SH-SY5Y (cell line): ENCODE results near the gene CSTF3.

Source experiments
- GATA2 ChIP-seq: IDR thresholded peaks from 2 replicates; pipeline ENCODE4 v1.6.1; 2011; ENCODE audit warnings: mild to moderate bottlenecking, low read depth, low read length
- GATA3 ChIP-seq: IDR thresholded peaks from 2 replicates; pipeline ENCODE4 v1.6.1; 2011; ENCODE audit warnings: low read depth, mild to moderate bottlenecking, low read length, moderate library complexity

CSTF3 gene

DNA sequence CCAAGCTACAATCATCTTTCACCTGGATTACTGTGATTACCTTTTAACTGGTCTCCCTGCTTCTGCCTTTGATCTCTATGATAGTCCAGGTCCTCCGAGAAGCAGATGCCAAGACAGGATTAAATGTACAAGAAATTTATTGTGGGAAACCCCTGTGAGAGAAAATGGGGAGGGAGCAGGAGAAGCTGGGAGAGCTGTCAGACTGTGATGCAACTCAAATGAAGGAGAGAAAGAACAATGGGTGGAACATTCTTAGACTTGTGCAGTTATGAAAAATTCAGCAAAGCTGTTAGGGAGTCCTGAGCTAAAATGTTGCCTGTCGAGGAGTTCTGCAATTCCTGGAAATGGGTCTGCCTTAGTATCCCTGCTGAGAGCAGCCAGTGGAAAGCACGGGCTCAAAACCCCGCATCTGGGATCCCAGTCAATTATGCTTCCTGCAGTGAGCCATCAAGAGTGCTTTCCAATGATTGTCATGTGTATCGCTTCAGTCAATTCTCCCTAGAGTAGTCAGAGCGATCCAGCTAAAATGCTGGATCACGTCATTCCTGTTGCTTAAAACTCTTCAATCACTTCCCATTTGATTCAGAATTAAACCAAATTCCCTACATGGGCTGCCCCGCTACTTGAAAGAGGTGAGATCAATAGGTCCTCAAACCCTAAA, 16.5 kb upstream of the CSTF3 start:
- TF ChIP-seq GATA2: no peak
- no peak for TF ChIP-seq GATA3

DNA sequence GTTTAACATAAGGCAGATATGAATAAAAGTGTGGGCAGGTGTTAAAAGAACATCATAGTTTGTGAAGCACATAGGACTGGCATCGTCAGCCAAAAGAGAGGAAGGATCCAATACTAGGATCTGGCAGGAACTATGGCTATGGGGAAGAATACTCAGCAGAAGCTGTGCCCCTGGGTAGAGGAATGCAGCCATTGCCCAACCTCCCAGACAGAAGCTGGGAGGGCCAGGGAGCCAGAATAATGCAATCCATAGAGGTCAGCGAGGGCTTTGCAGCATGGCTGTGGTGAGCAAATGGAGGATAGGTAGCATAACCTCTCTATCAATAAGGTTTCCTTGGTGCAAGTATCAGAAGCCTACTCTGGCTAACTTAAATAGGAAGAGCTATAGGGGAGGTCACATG, 11.7 kb upstream of the CSTF3 start:
- TF ChIP-seq GATA2 (no peak), GATA3 (no peak)

DNA sequence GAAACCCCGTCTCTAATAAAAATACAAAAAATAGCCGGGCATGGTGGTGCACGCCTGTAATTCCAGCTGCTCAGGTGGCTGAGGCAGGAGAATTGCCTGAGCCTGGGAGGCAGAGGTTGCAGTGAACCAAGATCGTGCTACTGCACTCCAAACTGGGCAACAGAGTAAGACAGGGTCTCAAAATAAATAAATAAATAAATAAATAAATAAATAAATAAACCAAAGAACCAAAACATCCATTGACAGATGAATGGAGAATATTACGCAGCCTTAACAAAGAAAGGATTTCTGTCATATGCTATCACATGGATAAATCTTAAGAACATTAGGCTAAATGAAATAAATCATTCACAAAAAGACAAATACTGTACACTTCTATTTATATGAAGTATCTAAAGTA, 11.1 kb upstream of the CSTF3 start:
- TF ChIP-seq GATA2: no peak
- no peak for TF ChIP-seq GATA3

DNA sequence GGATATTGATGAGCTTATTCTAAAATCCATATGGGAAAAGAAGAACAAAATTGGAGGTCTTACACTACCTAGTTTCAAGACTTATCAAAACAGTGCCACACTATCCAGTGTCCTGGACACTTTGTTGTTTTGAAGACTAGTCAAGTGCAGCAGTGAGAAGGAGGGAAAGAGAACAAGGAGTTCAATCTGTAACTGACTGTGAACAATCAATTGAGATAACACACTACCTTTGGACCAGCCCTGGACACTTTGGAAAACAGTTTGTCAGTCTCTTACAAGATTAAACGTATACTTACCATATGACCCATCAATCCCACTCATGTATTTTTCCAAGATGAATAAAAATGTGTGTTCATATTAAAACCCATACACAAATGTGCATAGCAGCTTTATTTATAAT, 10.0 kb upstream of the CSTF3 start:
- TF ChIP-seq GATA2 (no peak), GATA3 (no peak)

DNA sequence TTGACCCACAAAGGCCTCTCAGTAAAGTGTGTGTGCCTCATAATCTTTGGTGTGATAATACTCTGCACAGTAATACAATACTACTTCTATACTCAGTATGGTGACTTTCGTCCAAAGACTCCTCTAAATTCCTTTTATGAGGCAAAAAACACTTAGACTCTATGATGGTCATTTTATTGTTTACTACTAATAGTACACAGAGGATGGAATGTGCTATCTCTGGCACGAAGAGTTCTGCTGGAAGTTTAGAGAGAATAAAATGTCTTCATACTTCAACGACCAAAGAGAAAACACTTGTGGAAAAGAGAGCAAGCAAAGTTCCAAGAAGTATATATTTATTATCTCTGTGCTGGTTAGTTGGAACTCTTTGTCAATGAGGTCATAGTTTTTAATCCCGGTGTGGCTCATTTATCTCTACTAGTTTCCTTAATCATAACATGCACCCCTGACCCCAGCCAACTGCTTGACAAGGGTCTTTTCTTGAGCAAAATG, 7.5 kb upstream of the CSTF3 start:
- no peak for TF ChIP-seq GATA2
- TF ChIP-seq GATA3: no peak

DNA sequence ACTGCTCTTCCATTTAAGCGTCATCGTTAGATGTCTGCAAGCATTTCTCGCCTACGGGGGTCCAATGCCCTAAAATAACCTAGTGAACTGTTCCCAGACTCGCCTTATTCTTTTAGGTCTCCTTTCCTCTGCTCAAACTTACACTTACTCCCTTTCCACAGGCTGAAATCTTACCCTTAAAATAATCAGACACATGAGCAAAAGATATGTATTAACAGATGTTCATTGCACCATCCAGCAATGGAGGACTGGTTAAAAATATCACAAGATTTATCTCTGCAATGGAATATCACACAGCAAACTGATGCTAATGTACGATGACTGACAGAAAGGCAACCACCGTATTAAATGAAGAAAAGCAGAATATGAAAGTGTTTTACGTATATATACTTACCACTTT, 1.6 kb upstream of the CSTF3 start:
- TF ChIP-seq GATA3 (no peak), GATA2 (no peak)

DNA sequence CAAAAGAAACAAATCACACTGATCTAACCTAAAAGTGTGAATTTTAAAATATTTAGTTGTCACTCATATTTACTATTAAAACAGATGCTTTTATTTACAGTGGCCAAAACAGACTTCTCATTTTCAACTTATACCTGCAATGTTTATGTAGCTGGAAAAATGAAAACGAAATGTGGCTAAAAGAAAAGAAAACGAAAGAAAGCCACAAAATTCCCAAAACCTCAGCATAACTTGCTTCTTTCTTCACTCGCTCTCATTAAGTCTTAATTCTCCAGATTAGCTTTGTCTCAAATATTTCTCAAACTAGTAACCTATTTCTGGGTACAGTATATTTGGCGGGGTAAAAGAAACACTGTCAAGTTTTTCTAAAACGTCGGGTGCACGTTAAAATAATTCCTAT, 693 bp downstream of the CSTF3 start:
- no peak for TF ChIP-seq GATA3
- no peak for TF ChIP-seq GATA2

DNA sequence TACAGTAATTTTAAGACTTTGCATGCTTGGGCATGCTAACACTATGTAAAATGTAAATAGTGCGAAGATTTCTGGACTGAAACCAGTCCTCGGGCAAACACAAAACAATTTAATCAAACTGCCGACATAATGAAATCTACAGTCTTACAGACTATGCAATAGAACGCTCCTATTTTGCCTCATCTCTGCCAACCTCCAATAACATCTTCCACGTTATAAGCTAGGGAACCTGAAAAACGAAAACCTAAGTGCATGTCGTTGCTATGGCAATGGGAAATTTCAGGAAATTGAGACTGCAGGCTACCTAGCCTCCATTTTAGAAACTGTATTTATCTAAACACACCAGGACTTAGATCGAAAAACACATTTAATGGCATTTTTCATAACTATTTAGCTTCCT, 1.1 kb downstream of the CSTF3 start:
- no peak for TF ChIP-seq GATA2
- no peak for TF ChIP-seq GATA3

DNA sequence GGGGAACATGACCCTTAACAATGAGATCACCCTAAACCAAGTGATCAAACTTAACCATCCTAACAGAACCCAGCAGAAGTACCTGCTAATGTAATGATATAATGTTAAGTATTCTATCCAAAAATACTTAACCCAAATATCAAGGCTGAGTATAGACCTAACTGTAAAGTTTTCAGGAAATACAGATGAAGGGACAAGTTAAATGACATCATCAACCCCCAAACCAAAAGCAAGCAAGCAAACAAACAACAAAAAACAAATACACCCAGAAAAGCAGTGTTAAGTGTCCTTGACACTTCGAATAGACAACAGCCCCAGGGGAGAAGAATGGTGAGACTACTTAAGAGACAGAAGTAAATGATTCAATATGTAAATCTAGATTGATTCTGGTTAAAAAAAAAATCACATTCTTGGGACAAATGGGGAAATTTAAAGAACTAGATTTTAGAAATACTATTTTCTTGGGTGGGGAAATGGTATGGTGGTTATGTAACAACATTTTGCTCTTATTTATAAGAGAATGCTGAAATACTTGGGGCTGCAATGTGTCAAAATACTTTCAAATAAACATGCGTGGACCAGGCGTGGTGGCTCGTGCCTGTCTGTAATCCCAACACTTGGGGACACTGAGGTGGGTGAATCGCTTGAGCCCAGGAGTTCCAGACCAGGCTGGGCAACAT, 2.5 kb downstream of the CSTF3 start:
- TF ChIP-seq GATA2 (no peak), GATA3 (no peak)

DNA sequence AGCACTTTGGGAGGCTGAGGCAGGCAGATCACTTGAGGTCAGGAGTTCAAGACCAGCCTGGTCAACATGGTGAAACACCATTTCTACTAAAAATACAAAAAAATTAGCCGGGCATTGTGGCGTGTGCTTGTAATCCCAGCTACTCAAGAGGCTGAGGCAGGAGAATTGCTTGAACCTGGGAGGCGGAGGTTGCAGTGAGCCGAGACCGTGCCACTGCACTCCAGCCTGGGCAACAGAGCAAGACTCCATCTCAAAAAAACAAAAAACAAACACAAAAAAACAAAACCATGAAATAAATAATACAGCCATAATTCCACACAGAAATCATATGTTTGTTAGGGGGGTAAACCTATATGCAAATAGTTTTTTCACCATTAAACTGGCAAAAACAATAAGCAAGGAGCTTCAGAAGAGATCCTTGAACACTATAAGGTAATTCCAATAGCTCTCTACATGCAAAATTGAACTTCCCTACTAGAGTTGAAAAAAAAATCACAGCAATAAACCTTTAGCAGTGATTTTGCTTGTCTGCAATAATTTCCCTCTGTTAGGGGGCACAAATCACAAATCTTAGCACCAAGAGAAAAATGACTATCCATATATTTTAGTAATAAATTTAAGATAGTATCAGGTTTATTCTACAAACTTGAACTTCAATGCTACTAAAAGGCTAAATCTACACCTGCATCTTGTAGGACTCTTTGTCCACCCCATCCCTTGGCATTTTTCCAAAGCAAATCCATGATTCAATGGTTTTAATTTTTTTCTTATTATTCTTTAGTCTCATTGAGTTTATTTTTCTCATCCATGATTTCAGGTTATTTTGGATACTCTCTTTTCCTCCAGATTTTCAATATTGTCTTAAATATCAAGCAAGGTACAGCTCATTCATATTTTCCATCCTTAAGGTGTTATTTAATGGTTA, 3.9 kb downstream of the CSTF3 start:
- no peak for TF ChIP-seq GATA3
- no peak for TF ChIP-seq GATA2

DNA sequence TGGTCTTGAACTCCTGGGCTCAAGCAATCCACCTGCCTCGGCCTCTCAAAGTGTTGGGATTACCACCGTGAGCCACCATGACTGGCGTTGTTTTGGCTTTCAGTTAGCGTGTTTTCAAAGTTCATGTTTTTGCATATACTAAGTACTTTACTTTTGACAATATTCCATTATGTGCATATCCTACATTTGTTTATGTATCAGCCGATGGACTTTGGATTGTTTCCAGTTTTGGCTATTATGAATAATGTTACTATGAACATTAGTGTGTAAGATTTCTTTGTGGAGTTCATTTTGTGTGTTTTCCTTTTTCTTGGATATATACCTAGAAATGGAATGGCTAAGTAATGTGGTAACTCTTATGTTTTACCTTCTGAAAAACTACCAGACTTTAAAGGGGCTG, 9.9 kb downstream of the CSTF3 start:
- TF ChIP-seq GATA3: no peak
- TF ChIP-seq GATA2: no peak

DNA sequence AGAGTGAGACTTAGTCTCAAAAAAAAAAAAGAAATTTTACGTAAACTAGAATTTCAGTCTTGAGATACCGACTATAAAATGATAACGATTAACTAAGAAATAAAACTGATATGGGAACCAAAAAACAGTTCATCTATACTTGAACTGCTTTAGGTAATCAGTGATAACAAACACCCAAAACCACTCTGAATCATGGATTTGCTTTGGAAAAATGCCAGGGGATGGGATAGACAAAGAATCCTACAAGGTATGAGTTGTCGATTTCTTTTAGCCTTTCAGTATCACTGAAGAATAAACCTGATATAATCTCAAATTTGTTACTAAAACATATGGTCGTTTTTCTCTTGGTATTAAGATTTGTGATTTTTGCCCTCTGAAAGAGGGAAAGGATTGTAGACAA, 13.7 kb downstream of the CSTF3 start:
- TF ChIP-seq GATA3 (no peak), GATA2 (no peak)

DNA sequence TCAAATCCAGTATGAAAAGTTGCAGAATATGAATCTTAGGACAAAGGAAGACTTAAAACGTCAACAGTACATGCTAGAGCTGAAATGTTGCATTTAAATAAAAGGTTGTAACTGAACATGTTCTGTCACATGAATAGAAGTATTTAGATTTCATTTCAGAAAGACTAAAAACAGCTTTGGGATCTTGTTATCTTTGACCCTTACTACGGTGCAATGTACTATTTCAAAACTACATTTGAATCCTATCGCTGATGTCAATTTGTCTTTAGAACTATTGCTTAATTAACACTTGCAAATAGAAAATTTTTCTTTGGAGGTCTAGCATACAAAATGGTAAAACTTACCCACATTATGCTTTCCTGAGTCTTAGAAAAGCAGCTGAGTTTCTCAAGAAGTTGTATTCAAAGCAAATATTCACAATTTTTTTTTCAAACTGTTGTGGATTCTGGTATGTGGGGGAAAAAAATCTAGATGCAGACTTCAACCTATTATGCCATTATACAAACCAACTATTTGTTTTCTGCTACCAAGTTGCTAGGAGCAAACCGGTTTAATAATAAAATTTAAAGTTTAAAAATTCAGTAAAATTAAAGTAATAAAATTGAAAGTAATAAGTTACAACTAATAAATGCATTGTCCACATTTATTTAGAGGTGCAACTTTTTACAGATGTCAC, 25.4 kb downstream of the CSTF3 start:
- TF ChIP-seq GATA2 (no peak), GATA3 (no peak)

DNA sequence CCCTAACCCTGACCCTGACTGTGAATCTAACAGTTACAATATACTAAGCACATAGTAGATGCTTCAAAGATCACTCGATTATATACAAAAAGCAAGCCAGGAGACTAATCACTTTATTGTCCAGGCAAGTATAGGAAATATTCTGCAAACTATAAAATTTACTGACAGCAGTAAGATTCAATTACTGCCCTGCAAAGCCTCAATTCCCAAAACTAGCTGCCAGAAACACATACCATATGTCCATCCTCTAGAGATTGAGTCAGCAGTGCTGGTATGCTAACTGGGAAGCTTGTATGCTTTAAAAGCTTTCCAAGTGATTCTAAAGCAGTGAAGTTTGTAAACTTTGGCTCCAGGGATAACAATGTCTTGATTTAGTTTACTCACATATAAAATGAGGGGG, 26.1 kb downstream of the CSTF3 start:
- no peak for TF ChIP-seq GATA3
- no peak for TF ChIP-seq GATA2

DNA sequence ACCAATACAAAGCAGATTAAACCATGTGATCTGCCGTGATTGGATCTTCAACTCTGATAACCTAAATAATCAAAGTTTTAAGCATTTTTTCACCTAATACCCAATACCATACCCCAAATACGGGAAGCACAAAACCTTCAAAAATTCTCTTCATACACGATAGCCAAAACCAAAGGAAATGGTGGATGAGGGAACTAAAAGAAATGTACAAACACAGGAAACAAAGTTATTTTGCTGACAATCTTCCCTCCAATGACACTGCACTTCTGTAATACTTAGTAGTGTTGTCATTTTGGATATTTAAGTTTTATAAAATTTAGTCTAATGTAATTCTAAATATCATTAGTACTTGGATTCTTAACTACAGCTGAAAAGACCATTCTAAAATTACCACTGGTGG, 27.0 kb downstream of the CSTF3 start:
- TF ChIP-seq GATA2 (no peak), GATA3 (no peak)
